Neural cell (in vitro differentiated cells): ENCODE measurements around the gene GNRH2. TPM values are rescaled to one million over a fixed set of nuclear protein-coding genes. Genes with fewer than 3 reads are reported as not detected.

Source experiments
- H2AFZ ChIP-seq: fragments of 200-600, 300-800 bp; sonication (generic), shearing (Covaris generic); 2 replicates; pipeline ENCODE4 v1.6.0; 2014; ENCODE audit warnings: low read depth, mild to moderate bottlenecking, antibody characterized with exemption, low read length, moderate library complexity
- H3F3A ChIP-seq: fragments of 200-600 bp; shearing (Covaris generic); 2 replicates; pipeline ENCODE4 v1.6.1; 2016; ENCODE audit warnings: mild to moderate bottlenecking, moderate library complexity, mixed read lengths, antibody characterized with exemption, low read length; ENCODE audit not compliant: insufficient read depth, poor library complexity, severe bottlenecking
- H3K27ac ChIP-seq: fragments of 200-600, 300-800 bp; sonication (generic), shearing (Covaris generic); 2 replicates; pipeline ENCODE4 v1.5.1; 2014; ENCODE audit warnings: mild to moderate bottlenecking, low read length, moderate library complexity
- H3K27me3 ChIP-seq: fragments of 300-800, 200-600 bp; sonication (generic), shearing (Covaris generic); 2 replicates; pipeline ENCODE4 v1.6.0; 2014; ENCODE audit warnings: mild to moderate bottlenecking, low read depth, low read length, moderate library complexity; ENCODE audit not compliant: insufficient read depth
- H3K36me3 ChIP-seq: fragments of 300-800, 200-600 bp; sonication (generic), shearing (Covaris generic); 2 replicates; pipeline ENCODE4 v1.5.1; 2014; ENCODE audit warnings: mild to moderate bottlenecking, antibody characterized with exemption, low read length, moderate library complexity; ENCODE audit not compliant: insufficient read depth
- H3K4me2 ChIP-seq: fragments of 300-800, 200-600 bp; sonication (generic), shearing (Covaris generic); 2 replicates; pipeline ENCODE4 v1.6.0; 2014; ENCODE audit warnings: mild to moderate bottlenecking, low read length
- H3K4me3 ChIP-seq: fragments of 300-800, 200-600 bp; sonication (generic), shearing (Covaris generic); 2 replicates; pipeline ENCODE4 v1.5.1; 2014; ENCODE audit warnings: mild to moderate bottlenecking, low read length, moderate library complexity
- H3K79me2 ChIP-seq: fragments of 200-600 bp; shearing (Covaris generic); replicated peaks from 2 replicates; pipeline ENCODE4 v1.6.0; 2014; ENCODE audit warnings: mild to moderate bottlenecking, low read length, moderate library complexity; ENCODE audit not compliant: insufficient read depth
- H3K9ac ChIP-seq: fragments of 300-800, 200-600 bp; sonication (generic), shearing (Covaris generic); 2 replicates; pipeline ENCODE4 v1.6.1; 2016; ENCODE audit warnings: mild to moderate bottlenecking, low read length, mixed read lengths
- H3K9me2 ChIP-seq: fragments of 200-600 bp; shearing (Covaris generic); 2 replicates; pipeline ENCODE4 v1.6.1; 2016; ENCODE audit warnings: mild to moderate bottlenecking, low read length, mixed read lengths; ENCODE audit not compliant: insufficient read depth
- H3K9me3 ChIP-seq: fragments of 200-600, 300-800 bp; sonication (generic), shearing (Covaris generic); 2 replicates; pipeline ENCODE4 v1.6.1; 2016; ENCODE audit warnings: mild to moderate bottlenecking, mixed run types, low read length, moderate library complexity, mixed read lengths
- H4K20me1 ChIP-seq: fragments of 200-600 bp; shearing (Covaris generic); 2 replicates; pipeline ENCODE4 v1.6.1; 2016; ENCODE audit warnings: mild to moderate bottlenecking, mixed run types; ENCODE audit not compliant: insufficient read depth
- EP300 ChIP-seq: fragments of 450-650 bp; conservative IDR thresholded peaks from 2 replicates; pipeline ENCODE4 v1.6.1; 2014; ENCODE audit warnings: antibody characterized with exemption, mild to moderate bottlenecking, moderate library complexity; ENCODE audit not compliant: poor library complexity, severe bottlenecking
- EZH2 ChIP-seq: fragments of 200-600, 300-800 bp; shearing (Covaris generic), sonication (generic); IDR thresholded peaks from 2 replicates; pipeline ENCODE4 v1.6.1; 2014; ENCODE audit warnings: antibody characterized with exemption, low read length, borderline replicate concordance, mild to moderate bottlenecking; ENCODE audit not compliant: insufficient read depth, poor library complexity, severe bottlenecking
- MXI1 ChIP-seq: fragments of 450-650 bp; conservative IDR thresholded peaks from 2 replicates; pipeline ENCODE4 v1.6.1; 2014; ENCODE audit warnings: antibody characterized with exemption, mild to moderate bottlenecking; ENCODE audit not compliant: poor library complexity, severe bottlenecking
- POLR2AphosphoS5 ChIP-seq: IDR thresholded peaks from 2 replicates; pipeline ENCODE4 v1.6.1; 2012
- RAD21 ChIP-seq: fragments of 450-650 bp; conservative IDR thresholded peaks from 2 replicates; pipeline ENCODE4 v1.6.1; 2014; ENCODE audit warnings: antibody characterized with exemption, mild to moderate bottlenecking, moderate library complexity
- REST ChIP-seq: IDR thresholded peaks from 2 replicates; pipeline ENCODE4 v1.6.1; 2012; ENCODE audit warnings: borderline replicate concordance
- SMC3 ChIP-seq: fragments of 450-650 bp; conservative IDR thresholded peaks from 2 replicates; pipeline ENCODE4 v1.6.1; 2014; ENCODE audit warnings: antibody characterized with exemption, mild to moderate bottlenecking, moderate library complexity; ENCODE audit not compliant: poor library complexity
- TAF1 ChIP-seq: IDR thresholded peaks from 2 replicates; pipeline ENCODE4 v1.6.1; 2012; ENCODE audit warnings: low read depth
- polyA plus RNA-seq: library from polyadenylated mRNA; depleted of rRNA; stranded (reverse); fragments of >200 nt; gene quantifications from 2 replicates; pipeline ENCODE4 v1.2.3, GENCODE V29; 2014
- TF ChIP-seq, protein P1 (sequence below): fragments of 450-650 bp; IDR thresholded peaks from 2 replicates; pipeline ENCODE4 v1.5.1; 2014; ENCODE audit warnings: antibody characterized with exemption, mild to moderate bottlenecking, moderate library complexity; ENCODE audit not compliant: poor library complexity, severe bottlenecking

GNRH2 gene
- polyA plus RNA-seq, 1 donor from 2014 or later, result 1.9 TPM

DNA sequence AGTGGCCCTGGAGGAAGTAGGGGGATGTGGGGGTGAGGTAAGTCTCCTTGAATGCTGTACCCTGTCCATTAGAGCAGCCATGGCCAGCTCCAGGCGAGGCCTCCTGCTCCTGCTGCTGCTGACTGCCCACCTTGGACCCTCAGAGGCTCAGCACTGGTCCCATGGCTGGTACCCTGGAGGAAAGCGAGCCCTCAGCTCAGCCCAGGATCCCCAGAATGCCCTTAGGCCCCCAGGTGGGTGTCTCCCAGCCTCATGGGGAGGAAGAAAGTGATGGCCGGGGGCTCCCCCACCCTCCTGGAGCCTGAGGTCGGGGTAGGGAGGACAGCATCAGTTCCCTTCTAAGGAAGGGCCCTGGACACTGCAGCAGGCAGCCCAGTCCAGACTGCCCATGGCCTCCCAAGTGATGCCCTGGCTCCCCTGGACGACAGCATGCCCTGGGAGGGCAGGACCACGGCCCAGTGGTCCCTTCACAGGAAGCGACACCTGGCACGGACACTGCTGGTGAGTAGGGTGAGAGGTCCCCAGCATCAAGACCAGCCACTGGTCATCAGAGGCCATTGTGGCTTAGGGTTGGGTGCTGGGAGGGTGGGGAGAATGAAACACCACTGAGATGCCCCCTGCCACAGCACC, 1.0 kb downstream of the GNRH2 start:
- Histone ChIP-seq H3K79me2 (peaks cover 6% of the 10 kb centered on the region), H2AFZ (no peak overlapping the region), H3K4me3 (no peak overlapping the region), H3K27ac (no peak overlapping the region), H3K27me3 (no peaks in the 10 kb centered on the region), H3K4me2 (no peak overlapping the region), H3K9me3 (no peaks in the 10 kb centered on the region), H3K36me3 (peaks cover 2% of the 10 kb centered on the region), H3K9me2 (no peaks in the 10 kb centered on the region), H4K20me1 (no peaks in the 10 kb centered on the region), H3F3A (no peaks in the 10 kb centered on the region), H3K9ac (no peak overlapping the region)
- no peak for TF ChIP-seq POLR2AphosphoS5
- TF ChIP-seq, protein P1, sequence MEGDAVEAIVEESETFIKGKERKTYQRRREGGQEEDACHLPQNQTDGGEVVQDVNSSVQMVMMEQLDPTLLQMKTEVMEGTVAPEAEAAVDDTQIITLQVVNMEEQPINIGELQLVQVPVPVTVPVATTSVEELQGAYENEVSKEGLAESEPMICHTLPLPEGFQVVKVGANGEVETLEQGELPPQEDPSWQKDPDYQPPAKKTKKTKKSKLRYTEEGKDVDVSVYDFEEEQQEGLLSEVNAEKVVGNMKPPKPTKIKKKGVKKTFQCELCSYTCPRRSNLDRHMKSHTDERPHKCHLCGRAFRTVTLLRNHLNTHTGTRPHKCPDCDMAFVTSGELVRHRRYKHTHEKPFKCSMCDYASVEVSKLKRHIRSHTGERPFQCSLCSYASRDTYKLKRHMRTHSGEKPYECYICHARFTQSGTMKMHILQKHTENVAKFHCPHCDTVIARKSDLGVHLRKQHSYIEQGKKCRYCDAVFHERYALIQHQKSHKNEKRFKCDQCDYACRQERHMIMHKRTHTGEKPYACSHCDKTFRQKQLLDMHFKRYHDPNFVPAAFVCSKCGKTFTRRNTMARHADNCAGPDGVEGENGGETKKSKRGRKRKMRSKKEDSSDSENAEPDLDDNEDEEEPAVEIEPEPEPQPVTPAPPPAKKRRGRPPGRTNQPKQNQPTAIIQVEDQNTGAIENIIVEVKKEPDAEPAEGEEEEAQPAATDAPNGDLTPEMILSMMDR, result no peak
- TF ChIP-seq SMC3, result no peak
- no peak for TF ChIP-seq EZH2
- no peak for TF ChIP-seq TAF1
- no peak for TF ChIP-seq MXI1
- TF ChIP-seq EP300, result no peak
- TF ChIP-seq RAD21, result no peak
- TF ChIP-seq REST, result no peak

- H3F3A ChIP-seq, result no peaks in the 10 kb centered on the region
- no peak overlapping the region for H3K4me2 ChIP-seq
- peak overlapping the region; percentile 76 for H3K9ac ChIP-seq
- H3K27ac ChIP-seq, result peak overlapping the region; percentile 60
- H3K36me3 ChIP-seq, result no peaks in the 10 kb centered on the region
- H3K79me2 ChIP-seq, result peaks cover 6% of the 10 kb centered on the region
- peak overlapping the region; percentile 89 for H3K4me3 ChIP-seq
- H3K9me2 ChIP-seq, result no peaks in the 10 kb centered on the region
- H2AFZ ChIP-seq, result peak overlapping the region; percentile 53
- no peaks in the 10 kb centered on the region for H4K20me1 ChIP-seq
- TF ChIP-seq MXI1, result no peak
- no peak for TF ChIP-seq POLR2AphosphoS5
- no peak for TF ChIP-seq SMC3
- TF ChIP-seq EZH2, result no peak
- TF ChIP-seq EP300, result no peak
- no peak for TF ChIP-seq REST
- TF ChIP-seq, protein P1, result no peak
- H3K27me3 ChIP-seq, result no peaks in the 10 kb centered on the region
- H3K9me3 ChIP-seq, result no peaks in the 10 kb centered on the region
Measured at GRCh38 chr20:3045042-3045815, 1.8 kb downstream of the GNRH2 start.
